CD8-positive, alpha-beta memory T cell (primary cell): Measurements from ENCODE around the gene CHD1L. TPM values are rescaled to one million over a fixed set of nuclear protein-coding genes. Genes with fewer than 3 reads are reported as not detected.
"Not testable (repeated sequence)": the region's sequence is repeated elsewhere in the genome, so short reads cannot be mapped to it uniquely, and the experiment has no call there.

Source experiments
- CTCF ChIA-PET: fragments of 350-600 bp; sonication (Branson Sonifier 250); formaldehyde crosslinking; loops from one replicate; lab custom pipeline; 2021; ENCODE audit warnings: antibody characterized with exemption; lab: Charles Lee
- POLR2A ChIA-PET: fragments of 350-600 bp; sonication (Branson Sonifier 250); formaldehyde crosslinking; loops from one replicate; lab custom pipeline; 2021; ENCODE audit warnings: antibody characterized with exemption; lab: Charles Lee
- DNase-seq, 5 donors: peaks; one replicate each; pipeline versions ENCODE4 v3.0.0 to v3.0.0-alpha.2; 2020 to 2022; ENCODE audit warnings: mixed read lengths in 1 of 5
- H3K27ac ChIP-seq: one replicate; pipeline ENCODE4 v1.7.0; 2013; ENCODE audit warnings: low read depth, mild to moderate bottlenecking, low read length, moderate library complexity
- H3K27me3 ChIP-seq: 2 replicates; pipeline ENCODE4 v1.7.0; 2013; ENCODE audit warnings: low read length, mild to moderate bottlenecking; ENCODE audit not compliant: insufficient read depth, poor library complexity, severe bottlenecking
- H3K36me3 ChIP-seq: 2 replicates; pipeline ENCODE4 v1.7.0; 2013; ENCODE audit warnings: mild to moderate bottlenecking, low read length, moderate library complexity; ENCODE audit not compliant: insufficient read depth
- H3K4me1 ChIP-seq: 2 replicates; pipeline ENCODE4 v1.7.0; 2013; ENCODE audit warnings: mild to moderate bottlenecking, low read length, moderate library complexity; ENCODE audit not compliant: insufficient read depth
- H3K4me3 ChIP-seq: 2 replicates; pipeline ENCODE4 v1.7.0; 2013; ENCODE audit warnings: mild to moderate bottlenecking, low read length
- H3K9me3 ChIP-seq: 2 replicates; pipeline ENCODE4 v1.7.0; 2013; ENCODE audit warnings: mild to moderate bottlenecking, low read length
- H3K27ac Mint-ChIP-seq, 8 donors: one replicate each; pipeline ENCODE4 v1.8.0; 2020 to 2021; ENCODE audit warnings: mixed read lengths in 8 of 8, mild to moderate bottlenecking in 6 of 8, inconsistent platforms in 3 of 8, moderate library complexity in 3 of 8
- H3K27me3 Mint-ChIP-seq, 2 donors: one replicate each; pipeline ENCODE4 v1.8.0; 2020 to 2021; ENCODE audit warnings: mixed read lengths in 2 of 2, mild to moderate bottlenecking in 1 of 2, moderate library complexity in 1 of 2
- H3K36me3 Mint-ChIP-seq, 3 donors: one replicate each; pipeline ENCODE4 v1.8.0; 2020 to 2021; ENCODE audit warnings: mixed read lengths in 3 of 3, inconsistent platforms in 1 of 3, mild to moderate bottlenecking in 1 of 3
- H3K4me1 Mint-ChIP-seq, 3 donors: one replicate each; pipeline ENCODE4 v1.8.0; 2020 to 2021; ENCODE audit warnings: mixed read lengths in 3 of 3, inconsistent platforms in 1 of 3, mild to moderate bottlenecking in 1 of 3
- H3K4me3 Mint-ChIP-seq, 7 donors: one replicate each; pipeline ENCODE4 v1.8.0; 2020 to 2021; ENCODE audit warnings: mixed read lengths in 7 of 7, mild to moderate bottlenecking in 6 of 7, moderate library complexity in 4 of 7, inconsistent platforms in 2 of 7
- H3K9me3 Mint-ChIP-seq, 5 donors: one replicate each; pipeline ENCODE4 v1.8.0; 2020 to 2022; ENCODE audit warnings: mixed read lengths in 5 of 5, mild to moderate bottlenecking in 3 of 5, moderate library complexity in 2 of 5, inconsistent platforms in 1 of 5
- polyA plus RNA-seq: library from polyadenylated mRNA; unstranded; fragments of 300-500 nt; fragmentation: Illumina TruSeq; gene quantifications from one replicate; pipeline ENCODE4 v1.2.3, GENCODE V29; 2021
- total RNA-seq, 2 experiments: library from RNA; stranded (reverse); gene quantifications; one replicate each; pipeline ENCODE4 v1.2.3, GENCODE V29; 2021

Gene CHD1L
- total and polyA plus RNA-seq, 3 experiments from 2014 or later: 21.2 to 52.8 (median 51.2) TPM

DNA sequence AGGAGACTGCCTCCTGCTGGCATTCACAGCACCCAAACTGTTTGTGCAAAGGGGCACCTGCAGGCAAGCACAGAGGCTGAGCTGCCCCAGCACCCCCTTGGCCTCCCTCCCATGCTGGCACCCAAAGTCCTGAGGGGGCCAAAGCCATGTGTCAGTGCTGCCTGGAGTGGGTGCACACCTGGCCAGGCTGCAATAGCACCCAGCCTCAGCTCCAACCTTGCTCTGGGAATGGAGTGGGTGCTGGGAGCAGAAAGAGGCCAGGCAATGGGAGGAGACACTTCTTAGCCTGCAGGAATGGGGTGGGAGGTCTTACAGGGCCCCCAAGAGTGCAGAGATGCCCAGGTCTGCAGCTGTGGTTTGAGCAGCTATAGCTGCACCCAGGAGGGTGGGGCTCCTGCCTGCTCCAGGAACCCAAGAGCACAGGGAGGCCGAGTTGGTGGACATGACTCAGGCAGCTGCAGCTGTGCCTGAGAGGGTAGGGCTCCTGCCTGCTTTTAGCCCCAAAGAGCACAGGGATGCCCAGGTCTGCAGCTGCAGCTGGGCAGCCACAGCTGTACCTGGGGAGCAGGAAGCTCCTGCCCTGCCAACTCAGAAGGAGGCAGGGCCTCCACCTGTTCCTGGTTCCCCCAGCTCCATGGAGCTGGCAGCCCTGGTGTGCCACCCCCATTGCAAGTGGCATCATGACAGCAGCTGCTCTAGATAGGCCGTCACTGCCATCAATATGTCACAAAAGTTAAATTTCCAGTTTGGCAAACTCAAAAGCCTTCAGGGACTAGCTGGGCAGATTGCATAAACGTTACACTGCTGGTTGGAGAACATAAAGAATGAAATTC is 5.3 kb upstream of the CHD1L start:
- Histone ChIP-seq H3K4me1 (peaks cover 3% of the 10 kb centered on the region), H3K36me3 (no peaks in the 10 kb centered on the region), H3K4me3 (no peak overlapping the region), H3K9me3 (no peaks in the 10 kb centered on the region), H3K27me3 (no peaks in the 10 kb centered on the region), H3K27ac (no peak overlapping the region)
- H3K4me1 Mint-ChIP-seq: peaks cover 3% of the 10 kb centered on the region in 3 donors
- no peak overlapping the region for H3K4me3 Mint-ChIP-seq
- no peaks in the 10 kb centered on the region for H3K9me3 Mint-ChIP-seq
- H3K27ac Mint-ChIP-seq: no peak overlapping the region
- ChIA-PET POLR2A (no interaction called here), CTCF (no interaction called here)
- H3K36me3 Mint-ChIP-seq: no peaks in the 10 kb centered on the region
- peaks cover 0 to 14% of the 10 kb centered on the region in 2 donors for H3K27me3 Mint-ChIP-seq
- DNase-seq: no peak

GRCh38 chr1:147238053-147238902 is 4.2 kb upstream of the CHD1L start:
- peaks cover 5 to 6% (median 5%) of the 10 kb centered on the region in 3 donors for H3K4me1 Mint-ChIP-seq
- POLR2A ChIA-PET: no interaction called here
- CTCF ChIA-PET: no interaction called here

DNA sequence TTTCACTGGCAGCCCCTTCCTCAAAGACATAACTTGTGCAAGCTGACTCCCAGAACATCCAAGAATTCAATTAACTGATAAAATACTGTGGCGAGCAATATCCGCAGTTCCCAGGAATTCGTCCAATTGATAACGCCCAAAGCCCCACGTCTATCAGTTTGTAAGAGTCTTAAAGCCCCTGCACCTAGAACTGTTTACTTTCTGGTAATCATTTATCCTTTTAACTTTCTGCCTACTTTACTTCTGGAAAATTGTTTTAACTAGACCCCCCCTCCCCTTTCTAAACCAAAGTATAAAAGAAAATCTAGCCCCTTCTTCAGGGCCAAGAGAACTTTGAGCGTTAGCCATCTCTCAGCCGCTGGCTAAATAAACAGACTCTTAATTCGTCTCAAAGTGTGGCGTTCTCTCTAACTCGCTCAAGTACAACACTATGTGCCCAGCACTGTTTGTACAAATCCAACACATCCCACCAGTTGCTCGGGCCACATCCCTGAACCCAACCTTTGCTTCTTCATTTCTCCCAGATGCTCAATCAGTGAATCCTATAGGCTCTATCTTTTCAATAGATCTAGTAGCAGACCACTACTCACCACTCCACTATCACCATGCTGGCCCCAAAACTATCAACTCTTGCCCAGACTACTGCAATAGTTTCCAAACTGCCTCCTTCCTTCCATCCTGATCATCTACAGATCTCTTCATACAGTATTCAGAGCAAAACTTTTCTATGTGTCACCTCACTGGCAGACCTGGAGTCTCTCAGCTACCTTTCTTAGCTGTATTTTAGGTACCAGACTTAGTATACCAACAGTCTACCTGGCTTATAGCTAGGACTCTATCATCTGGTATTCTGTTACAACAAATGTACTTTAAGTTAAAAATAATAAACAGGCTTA is 3.3 kb upstream of the CHD1L start:
- H3K4me3 ChIP-seq: no peak overlapping the region
- Mint-ChIP-seq H3K27me3 (peaks cover 3 to 12% of the 10 kb centered on the region in 2 donors), H3K4me1 (peaks cover 14 to 15% (median 14%) of the 10 kb centered on the region in 3 donors), H3K9me3 (no peaks in the 10 kb centered on the region), H3K4me3 (no peak overlapping the region), H3K27ac (no peak overlapping the region), H3K36me3 (peaks cover 0 to 6% (median 0%) of the 10 kb centered on the region in 3 donors)
- CTCF ChIA-PET: no interaction called here
- DNase-seq: no peak
- no peaks in the 10 kb centered on the region for H3K9me3 ChIP-seq
- no peaks in the 10 kb centered on the region for H3K27me3 ChIP-seq
- peaks cover 13% of the 10 kb centered on the region for H3K4me1 ChIP-seq
- POLR2A ChIA-PET: no interaction called here
- no peaks in the 10 kb centered on the region for H3K36me3 ChIP-seq
- no peak overlapping the region for H3K27ac ChIP-seq

More at GRCh38 chr1:147238053-147238902, 4.2 kb upstream of the CHD1L start:
- Histone ChIP-seq H3K36me3 (no peaks in the 10 kb centered on the region), H3K27ac (no peak overlapping the region), H3K4me3 (no peak overlapping the region), H3K9me3 (no peaks in the 10 kb centered on the region), H3K4me1 (peaks cover 5% of the 10 kb centered on the region), H3K27me3 (no peaks in the 10 kb centered on the region)
- Mint-ChIP-seq H3K27me3 (peaks cover under 1 to 14% of the 10 kb centered on the region in 2 donors), H3K36me3 (peaks cover 0 to 3% (median 0%) of the 10 kb centered on the region in 3 donors), H3K4me3 (no peak overlapping the region), H3K27ac (no peak overlapping the region), H3K9me3 (no peaks in the 10 kb centered on the region)
- DNase-seq: no peak

DNA sequence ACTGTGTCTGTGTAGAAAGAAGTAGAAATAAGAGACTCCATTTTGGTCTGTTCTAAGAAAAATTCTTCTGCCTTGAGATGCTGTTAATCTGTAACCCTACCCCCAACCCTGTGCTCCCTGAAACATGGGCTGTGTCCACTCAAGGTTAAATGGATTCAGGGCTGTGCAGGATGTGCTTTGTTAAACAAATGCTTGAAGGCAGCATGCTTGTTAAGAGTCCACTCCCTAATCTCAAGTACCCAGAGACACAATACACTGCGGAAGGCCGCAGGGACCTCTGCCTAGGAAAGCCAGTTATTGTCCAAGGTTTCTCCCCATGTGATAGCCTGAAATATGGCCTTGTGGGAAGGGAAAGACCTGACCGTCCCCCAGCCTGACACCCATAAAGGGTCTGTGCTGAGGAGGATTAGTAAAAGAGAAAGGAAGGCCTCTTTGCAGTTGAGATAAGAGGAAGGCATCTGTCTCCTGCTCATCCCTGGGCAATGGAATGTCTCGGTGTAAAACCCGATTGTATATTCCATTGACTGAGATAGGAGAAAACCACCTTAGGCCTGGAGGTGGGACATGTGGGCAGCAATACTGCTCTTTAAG is 2.3 kb upstream of the CHD1L start:
- not testable (repeated sequence) for H3K36me3 ChIP-seq, H3K27ac Mint-ChIP-seq
- CTCF ChIA-PET: interaction anchor here (4.0 kb wide), 1 partner anchor 68 kb away, joined by 52 read pairs; the partner anchor contains the start of gene PRKAB2

DNA sequence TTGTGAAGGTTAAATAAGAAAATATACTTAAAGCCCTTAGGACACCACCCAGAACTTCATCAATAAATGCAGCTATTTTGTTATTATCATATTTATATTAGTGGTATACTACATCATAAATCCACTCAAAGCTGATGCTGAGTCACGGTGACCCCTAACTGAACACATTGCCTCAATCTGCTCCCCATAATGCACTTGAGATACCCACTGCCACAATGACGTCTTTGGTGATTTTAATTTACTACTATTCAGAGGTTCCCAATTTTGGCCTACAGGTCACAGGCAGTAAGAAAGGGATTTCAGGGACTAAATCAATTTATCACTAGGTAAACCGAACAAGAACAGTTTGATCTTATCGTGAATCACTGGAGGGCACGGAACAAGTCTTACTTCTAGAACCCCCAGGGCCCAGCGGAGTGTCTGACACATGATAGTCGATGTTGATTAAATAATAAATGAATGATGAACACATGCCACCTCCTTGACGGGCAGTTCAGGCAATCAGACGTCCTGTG is 493 bp upstream of the CHD1L start:
- CTCF ChIA-PET: interaction anchor here (0.7 to 4.0 kb wide), 18 partner anchors 8 to 303 kb away, joined by 3 to 52 read pairs (median 5); partner anchors contain the start of genes FMO5 and PRKAB2
- DNase-seq: no peak
- H3K27ac ChIP-seq: peak overlapping the region; percentile 13

More for the DNA sequence above, 2.3 kb upstream of the CHD1L start:
- H3K36me3 Mint-ChIP-seq, H3K27me3 ChIP-seq, POLR2A ChIA-PET, H3K27ac ChIP-seq, DNase-seq, H3K4me3 Mint-ChIP-seq, H3K9me3 Mint-ChIP-seq, H3K4me3 ChIP-seq, H3K9me3 ChIP-seq: not testable (repeated sequence)
- Mint-ChIP-seq H3K27me3 (peaks cover 3 to 11% of the 10 kb centered on the region in 2 donors), H3K4me1 (peaks cover 19 to 25% (median 25%) of the 10 kb centered on the region in 3 donors)
- H3K4me1 ChIP-seq: peaks cover 13% of the 10 kb centered on the region

DNA sequence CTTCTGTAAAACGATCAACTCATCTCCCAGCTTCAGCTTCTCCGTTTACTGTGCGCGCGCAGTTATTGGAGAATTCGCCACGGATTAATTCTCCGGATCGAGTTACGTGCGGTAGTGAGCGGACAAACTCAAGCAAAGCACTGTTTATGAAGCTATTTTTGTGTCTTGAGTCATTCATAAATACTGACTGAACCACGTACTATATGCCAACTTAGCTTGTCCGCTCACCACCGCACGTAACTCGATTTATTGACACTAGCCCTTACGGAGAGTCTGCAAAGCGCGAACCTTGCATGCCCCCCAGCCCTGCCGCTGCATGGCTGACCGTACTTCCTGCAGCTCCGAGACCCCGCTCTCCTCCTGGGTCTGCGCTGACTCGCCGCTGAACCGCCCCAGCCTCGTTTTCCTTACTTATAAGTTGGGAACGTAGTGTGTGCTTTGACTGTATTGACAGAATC is 773 bp downstream of the CHD1L start:
- POLR2A ChIA-PET: interaction anchor here (2.8 kb wide), 1 partner anchor 71 kb away, joined by 14 read pairs; the partner anchor contains the start of gene PRKAB2

More for the DNA sequence above, 493 bp upstream of the CHD1L start:
- POLR2A ChIA-PET: interaction anchor here (0.8 to 2.8 kb wide), 3 partner anchors 17 to 70 kb away, joined by 3 to 14 read pairs (median 7); partner anchors contain the start of genes FMO5 and PRKAB2
- Mint-ChIP-seq H3K4me3 (peak overlapping the region; percentile 82 to 99 (median 92)), H3K9me3 (no peaks in the 10 kb centered on the region), H3K36me3 (peaks cover 0 to 6% (median 0%) of the 10 kb centered on the region in 3 donors), H3K27ac (peak overlapping the region; percentile 12 to 79 (median 54)), H3K27me3 (peaks cover 3 to 5% of the 10 kb centered on the region in 2 donors), H3K4me1 (peaks cover 30 to 41% (median 40%) of the 10 kb centered on the region in 3 donors)
- peak overlapping the region; percentile 94 for H3K4me3 ChIP-seq
- no peaks in the 10 kb centered on the region for H3K36me3 ChIP-seq
- no peaks in the 10 kb centered on the region for H3K27me3 ChIP-seq
- peaks cover 13% of the 10 kb centered on the region for H3K4me1 ChIP-seq
- H3K9me3 ChIP-seq: no peaks in the 10 kb centered on the region

More for the DNA sequence above, 773 bp downstream of the CHD1L start:
- peak overlapping the region; percentile 93 to 99 (median 95) for H3K4me3 Mint-ChIP-seq
- H3K27me3 Mint-ChIP-seq: peaks cover 0 to 3% of the 10 kb centered on the region in 2 donors
- Histone ChIP-seq H3K27me3 (no peaks in the 10 kb centered on the region), H3K4me1 (peaks cover 22% of the 10 kb centered on the region), H3K9me3 (no peaks in the 10 kb centered on the region), H3K36me3 (no peaks in the 10 kb centered on the region), H3K27ac (peak overlapping the region; percentile 73), H3K4me3 (peak overlapping the region; percentile 94)
- no peaks in the 10 kb centered on the region for H3K9me3 Mint-ChIP-seq
- CTCF ChIA-PET: interaction anchor here (0.7 to 4.0 kb wide), 14 partner anchors 9 to 254 kb away, joined by 3 to 52 read pairs (median 8); partner anchors contain the start of genes FMO5 and PRKAB2
- H3K27ac Mint-ChIP-seq: peak overlapping the region; percentile 0 to 93 (median 84)
- peaks cover 0 to 6% (median 0%) of the 10 kb centered on the region in 3 donors for H3K36me3 Mint-ChIP-seq
- H3K4me1 Mint-ChIP-seq: peaks cover 39 to 51% (median 50%) of the 10 kb centered on the region in 3 donors
- peak in 1 of 5 donors; percentile 6 for DNase-seq
